Measurements from ENCODE around the gene MACROD2. TPM values are rescaled to one million over a fixed set of nuclear protein-coding genes. Genes with fewer than 3 reads are reported as not detected.

Gene MACROD2
- total RNA-seq, 1 experiment from 2014 or later = 1.6 TPM

DNA sequence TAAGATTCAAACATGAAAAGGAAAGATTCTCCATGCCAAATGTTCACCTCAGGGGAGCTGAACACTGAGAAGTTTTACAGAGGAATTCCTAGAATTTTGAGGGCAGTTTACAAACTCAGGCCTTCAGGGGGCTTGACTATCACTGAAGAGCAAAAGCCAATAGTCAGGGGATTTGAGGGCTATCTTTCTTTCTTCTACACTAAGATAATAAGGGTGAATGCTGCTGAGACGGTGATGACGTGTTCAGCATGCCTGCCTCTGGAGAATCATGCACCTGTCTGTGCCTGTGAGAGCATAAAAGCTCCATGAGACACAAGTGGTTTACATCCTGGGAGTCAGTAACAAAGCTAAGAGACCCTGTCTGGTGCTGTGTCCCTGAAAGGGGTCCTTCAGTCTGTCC is 1492.4 kb downstream of the MACROD2 start:
- peaks cover 15 to 19% of the 10 kb centered on the region in 2 experiments for H3K4me1 Mint-ChIP-seq
- H3T11ph ChIP-seq (ENCODE audit: low read length) = no peak overlapping the region
- H4K8ac ChIP-seq (replicated peaks; ENCODE audit: insufficient read length, low read depth, low read length) = no peak overlapping the region
- H3K27me3 ChIP-seq (ENCODE audit: insufficient read depth, low read length) = no peaks in the 10 kb centered on the region
- H3K27ac Mint-ChIP-seq = no peak overlapping the region
- H3K4ac ChIP-seq (ENCODE audit: low read depth, low read length) = no peak overlapping the region
- H3K4me3 Mint-ChIP-seq = no peak overlapping the region
- no peaks in the 10 kb centered on the region for H3K79me1 ChIP-seq (ENCODE audit: insufficient read depth, low read depth, low read length, poor library complexity, severe bottlenecking)
- no peaks in the 10 kb centered on the region for H3K9me3 ChIP-seq (ENCODE audit: control insufficient read depth, low read depth, low read length)
- H3K18ac ChIP-seq (ENCODE audit: insufficient read length, low read depth, low read length) = no peak overlapping the region
- H2AK5ac ChIP-seq (ENCODE audit: insufficient read length, low read length) = no peak overlapping the region
- H3K4me2 ChIP-seq (ENCODE audit: insufficient read depth, insufficient read length, low read length) = no peak overlapping the region
- TF ChIP-seq, protein P1, sequence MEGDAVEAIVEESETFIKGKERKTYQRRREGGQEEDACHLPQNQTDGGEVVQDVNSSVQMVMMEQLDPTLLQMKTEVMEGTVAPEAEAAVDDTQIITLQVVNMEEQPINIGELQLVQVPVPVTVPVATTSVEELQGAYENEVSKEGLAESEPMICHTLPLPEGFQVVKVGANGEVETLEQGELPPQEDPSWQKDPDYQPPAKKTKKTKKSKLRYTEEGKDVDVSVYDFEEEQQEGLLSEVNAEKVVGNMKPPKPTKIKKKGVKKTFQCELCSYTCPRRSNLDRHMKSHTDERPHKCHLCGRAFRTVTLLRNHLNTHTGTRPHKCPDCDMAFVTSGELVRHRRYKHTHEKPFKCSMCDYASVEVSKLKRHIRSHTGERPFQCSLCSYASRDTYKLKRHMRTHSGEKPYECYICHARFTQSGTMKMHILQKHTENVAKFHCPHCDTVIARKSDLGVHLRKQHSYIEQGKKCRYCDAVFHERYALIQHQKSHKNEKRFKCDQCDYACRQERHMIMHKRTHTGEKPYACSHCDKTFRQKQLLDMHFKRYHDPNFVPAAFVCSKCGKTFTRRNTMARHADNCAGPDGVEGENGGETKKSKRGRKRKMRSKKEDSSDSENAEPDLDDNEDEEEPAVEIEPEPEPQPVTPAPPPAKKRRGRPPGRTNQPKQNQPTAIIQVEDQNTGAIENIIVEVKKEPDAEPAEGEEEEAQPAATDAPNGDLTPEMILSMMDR (conservative IDR thresholded peaks at IDR 0.05) = no peak
- no peak overlapping the region for H4K5ac ChIP-seq (ENCODE audit: insufficient read length, low read depth, low read length)
- no peaks in the 10 kb centered on the region for H4K20me1 ChIP-seq (ENCODE audit: control insufficient read depth, insufficient read depth, insufficient read length)
- H3K23ac ChIP-seq (ENCODE audit: insufficient read length, low read depth, low read length) = no peak overlapping the region
- DNase-seq = no peak
- H2BK20ac ChIP-seq (ENCODE audit: low read depth, low read length, poor library complexity, severe bottlenecking) = no peak overlapping the region
- H3K9me3 Mint-ChIP-seq = no peaks in the 10 kb centered on the region; a peak in 1 of 5 replicates
- no peak overlapping the region for H3K14ac ChIP-seq (ENCODE audit: insufficient read depth, low read length)
- no peaks in the 10 kb centered on the region for H3K79me2 ChIP-seq (ENCODE audit: insufficient read depth, low read length)
- H3K23me2 ChIP-seq (ENCODE audit: insufficient read length, low read depth, low read length, poor library complexity, severe bottlenecking) = no peaks in the 10 kb centered on the region
- H3K56ac ChIP-seq (ENCODE audit: insufficient read length, low read depth, low read length) = no peak overlapping the region
- H2BK5ac ChIP-seq (ENCODE audit: insufficient read length, low read length) = no peak overlapping the region
- H3K9ac ChIP-seq (ENCODE audit: extremely low read depth, insufficient read length, low read length) = no peak overlapping the region
- no peak overlapping the region for H2AFZ ChIP-seq (ENCODE audit: low read length)
- H4K91ac ChIP-seq (ENCODE audit: insufficient read length, low read depth, low read length) = no peak overlapping the region
- no peak overlapping the region for H3K27ac ChIP-seq (ENCODE audit: insufficient read length, low read depth, low read length)
- WGBS (ENCODE audit: extremely low coverage, insufficient read length, low lambda C conversion rate) = no CpG with 5 or more reads among the region's 2 CpGs
- H3K36me3 Mint-ChIP-seq (ENCODE audit: insufficient read depth in 1 of 3, low read depth in 3 of 3) = peaks cover 0 to 3% (median 0%) of the 10 kb centered on the region in 3 experiments; a peak in 2 of 7 replicates
- no peak overlapping the region for H2BK120ac ChIP-seq (ENCODE audit: low read depth, low read length, poor library complexity, severe bottlenecking)
- no peak overlapping the region for H2BK15ac ChIP-seq (ENCODE audit: low read depth, low read length)
- H2BK12ac ChIP-seq (ENCODE audit: insufficient read length, low read depth, low read length) = no peak overlapping the region
- H3K4me1 ChIP-seq (ENCODE audit: insufficient read depth, low read length) = 0 out of 2 replicates have a peak, but pooled peaks cover 2% of the 10 kb centered on the region
- 0 out of 2 replicates have a peak, but pooled peaks cover 2% of the 10 kb centered on the region for H3K27me3 Mint-ChIP-seq (ENCODE audit: low read depth)

Data from H9 (cell line).